Osteocyte (in vitro differentiated cells): ENCODE measurements around the gene CMBL. TPM values are rescaled to one million over a fixed set of nuclear protein-coding genes. Genes with fewer than 3 reads are reported as not detected.
A peak's percentile ranks its signal among the peaks of the same experiment; 100 is the strongest.

Source experiments
- DNase-seq: peaks from one replicate; pipeline ENCODE4 v3.0.0; 2021; ENCODE audit warnings: mixed read lengths; ENCODE audit not compliant: unreplicated experiment; ENCODE audit errors: extremely low spot score
- H3K27ac Mint-ChIP-seq: one replicate; pipeline ENCODE4 v1.8.0; 2021; ENCODE audit warnings: mild to moderate bottlenecking, mixed read lengths; ENCODE audit not compliant: unreplicated experiment
- H3K27me3 Mint-ChIP-seq: one replicate; pipeline ENCODE4 v1.8.0; 2021; ENCODE audit warnings: mixed read lengths; ENCODE audit not compliant: unreplicated experiment
- H3K36me3 Mint-ChIP-seq: one replicate; pipeline ENCODE4 v1.8.0; 2021; ENCODE audit warnings: mixed read lengths; ENCODE audit not compliant: unreplicated experiment
- H3K4me1 Mint-ChIP-seq: one replicate; pipeline ENCODE4 v1.8.0; 2021; ENCODE audit warnings: mixed read lengths; ENCODE audit not compliant: unreplicated experiment
- H3K4me3 Mint-ChIP-seq: one replicate; pipeline ENCODE4 v1.8.0; 2021; ENCODE audit warnings: mild to moderate bottlenecking, moderate library complexity, mixed read lengths; ENCODE audit not compliant: unreplicated experiment
- H3K9me3 Mint-ChIP-seq: one replicate; pipeline ENCODE4 v1.8.0; 2021; ENCODE audit warnings: mixed read lengths; ENCODE audit not compliant: unreplicated experiment
- CTCF ChIP-seq: fragments of 200-600 bp; sonication (generic); IDR thresholded peaks from 2 replicates; pipeline ENCODE4 v1.5.0; 2021; ENCODE audit warnings: antibody characterized with exemption, mild to moderate bottlenecking, moderate library complexity
- total RNA-seq: library from RNA; stranded (reverse); gene quantifications from 2 replicates; pipeline ENCODE4 v1.2.1, GENCODE V29; 2021

The CMBL gene
- total RNA-seq, 1 donor from 2014 or later: 23.3 TPM

GRCh38 chr5:10254686-10255085, 53.0 kb downstream of the CMBL start:
- H3K9me3 Mint-ChIP-seq: no peaks in the 10 kb centered on the region
- H3K4me1 Mint-ChIP-seq: peaks cover 23% of the 10 kb centered on the region
- no peaks in the 10 kb centered on the region for H3K27me3 Mint-ChIP-seq
- H3K36me3 Mint-ChIP-seq: peaks cover 45% of the 10 kb centered on the region
- DNase-seq: no peak
- no peak for TF ChIP-seq CTCF
- no peak overlapping the region for H3K27ac Mint-ChIP-seq
- no peak overlapping the region for H3K4me3 Mint-ChIP-seq

- H3K27ac Mint-ChIP-seq: no peak overlapping the region
- no peaks in the 10 kb centered on the region for H3K27me3 Mint-ChIP-seq
- H3K36me3 Mint-ChIP-seq: peaks cover 38% of the 10 kb centered on the region
- no peak for TF ChIP-seq CTCF
- DNase-seq: no peak
- peaks cover 28% of the 10 kb centered on the region for H3K4me1 Mint-ChIP-seq
- no peak overlapping the region for H3K4me3 Mint-ChIP-seq
- no peaks in the 10 kb centered on the region for H3K9me3 Mint-ChIP-seq
These were observed 54.3 kb downstream of the CMBL start for GRCh38 chr5:10253390-10253789.

GRCh38 chr5:10251405-10251804, 56.3 kb downstream of the CMBL start:
- TF ChIP-seq CTCF: no peak
- H3K4me3 Mint-ChIP-seq: peak overlapping the region; percentile 89
- peaks cover 25% of the 10 kb centered on the region for H3K36me3 Mint-ChIP-seq
- no peak for DNase-seq
- H3K27ac Mint-ChIP-seq: peak overlapping the region; percentile 76
- no peaks in the 10 kb centered on the region for H3K9me3 Mint-ChIP-seq
- peaks cover 32% of the 10 kb centered on the region for H3K4me1 Mint-ChIP-seq
- no peaks in the 10 kb centered on the region for H3K27me3 Mint-ChIP-seq

GRCh38 chr5:10250806-10251276, 56.9 kb downstream of the CMBL start:
- Mint-ChIP-seq H3K27ac (peak overlapping the region; percentile 76), H3K4me3 (peak overlapping the region; percentile 89), H3K27me3 (no peaks in the 10 kb centered on the region), H3K36me3 (peaks cover 19% of the 10 kb centered on the region), H3K9me3 (no peaks in the 10 kb centered on the region), H3K4me1 (peaks cover 32% of the 10 kb centered on the region)
- no peak for DNase-seq
- TF ChIP-seq CTCF: no peak

- H3K36me3 Mint-ChIP-seq: peaks cover 16% of the 10 kb centered on the region
- no peak for TF ChIP-seq CTCF
- no peaks in the 10 kb centered on the region for H3K27me3 Mint-ChIP-seq
- DNase-seq: peak; percentile 97
- H3K9me3 Mint-ChIP-seq: no peaks in the 10 kb centered on the region
- H3K4me1 Mint-ChIP-seq: peaks cover 32% of the 10 kb centered on the region
- peak within 1 kb of the TSS; percentile 99 for H3K27ac Mint-ChIP-seq
- H3K4me3 Mint-ChIP-seq: peak within 1 kb of the TSS; percentile 89
These were observed 57.5 kb downstream of the CMBL start, which contains the start of gene CCT5 for GRCh38 chr5:10249948-10250805. TSS of gene CCT5 (plus strand) at chr5:10250280. CDS start at chr5:10250341, 61 bp downstream.
